SK-N-SH treated with all-trans-retinoic acid at 6 μM for 48 hours (cell line): ENCODE data around the gene AHCYL1.

Source experiments
- ATAC-seq: fragments of 200-7000 bp; cut with Tn5 transposase; 3 replicates; pipeline ENCODE4 v1.9.1; 2020; ENCODE audit warnings: mild to moderate bottlenecking, moderate library complexity
- BACH2 ChIP-seq: fragments of 250-450 bp; sonication (Bioruptor Pico); IDR thresholded peaks from 2 replicates; pipeline ENCODE4 v1.9.0; 2021; ENCODE audit warnings: mild to moderate bottlenecking, borderline replicate concordance
- CSRNP3 ChIP-seq: fragments of 250-450 bp; sonication (Bioruptor Pico); IDR thresholded peaks from 2 replicates; pipeline ENCODE4 v1.5.1; 2021; ENCODE audit warnings: mild to moderate bottlenecking, moderate library complexity
- GLIS3 ChIP-seq: fragments of 250-450 bp; sonication (Bioruptor Pico); IDR thresholded peaks from 2 replicates; pipeline ENCODE4 v1.5.0; 2020; ENCODE audit warnings: mild to moderate bottlenecking, moderate library complexity
- ISL1 ChIP-seq: fragments of 250-450 bp; sonication (Bioruptor Pico); IDR thresholded peaks from 2 replicates; pipeline ENCODE4 v2.1.2; 2022; ENCODE audit warnings: mild to moderate bottlenecking, moderate library complexity
- OSR1 ChIP-seq: fragments of 250-450 bp; sonication (Bioruptor Pico); IDR thresholded peaks from 2 replicates; pipeline ENCODE4 v1.8.0; 2022; ENCODE audit warnings: moderate library complexity, mild to moderate bottlenecking, inconsistent platforms
- PPARA ChIP-seq: fragments of 250-450 bp; sonication (Bioruptor Pico); IDR thresholded peaks from 2 replicates; pipeline ENCODE4 v1.5.0; 2020; ENCODE audit warnings: mild to moderate bottlenecking, borderline replicate concordance
- RARB ChIP-seq: fragments of 250-450 bp; sonication (Bioruptor Pico); IDR thresholded peaks from 2 replicates; pipeline ENCODE4 v1.8.0; 2021; ENCODE audit warnings: mild to moderate bottlenecking, moderate library complexity
- SNAI2 ChIP-seq: fragments of 250-450 bp; sonication (Bioruptor Pico); IDR thresholded peaks from 2 replicates; pipeline ENCODE4 v1.5.0; 2020; ENCODE audit warnings: mild to moderate bottlenecking, moderate library complexity
- TOX ChIP-seq: fragments of 250-450 bp; sonication (Bioruptor Pico); IDR thresholded peaks from 2 replicates; pipeline ENCODE4 v1.8.0; 2021; ENCODE audit warnings: mild to moderate bottlenecking, moderate library complexity, borderline replicate concordance
- TSHZ2 ChIP-seq: fragments of 250-450 bp; sonication (Bioruptor Pico); IDR thresholded peaks from 2 replicates; pipeline ENCODE4 v1.5.0; 2020; ENCODE audit warnings: mild to moderate bottlenecking, moderate library complexity
- ZC3H10 ChIP-seq: fragments of 250-450 bp; sonication (Bioruptor Pico); IDR thresholded peaks from 2 replicates; pipeline ENCODE4 v1.5.1; 2021; ENCODE audit warnings: mild to moderate bottlenecking, moderate library complexity
- ZFP3 ChIP-seq: fragments of 250-450 bp; sonication (Bioruptor Pico); IDR thresholded peaks from 2 replicates; pipeline ENCODE4 v1.5.0; 2020; ENCODE audit warnings: mild to moderate bottlenecking, moderate library complexity
- ZFP30 ChIP-seq: fragments of 450-650 bp; formaldehyde crosslinking; IDR thresholded peaks from 2 replicates; pipeline ENCODE4 v1.5.0; 2022; ENCODE audit warnings: mild to moderate bottlenecking, moderate library complexity
- ZNF565 ChIP-seq: fragments of 450-650 bp; formaldehyde crosslinking; conservative IDR thresholded peaks from 2 replicates; pipeline ENCODE4 v1.5.0; 2020; ENCODE audit warnings: low read depth, mild to moderate bottlenecking, moderate library complexity
- ZNF70 ChIP-seq: fragments of 450-650 bp; formaldehyde crosslinking; IDR thresholded peaks from 2 replicates; pipeline ENCODE4 v1.5.0; 2020; ENCODE audit warnings: mild to moderate bottlenecking, moderate library complexity
- ZNF8 ChIP-seq: fragments of 450-650 bp; formaldehyde crosslinking; IDR thresholded peaks from 2 replicates; pipeline ENCODE4 v1.5.0; 2020; ENCODE audit warnings: mild to moderate bottlenecking, moderate library complexity
- TF ChIP-seq, protein P1 (sequence below): fragments of 250-450 bp; sonication (Bioruptor Pico); IDR thresholded peaks from 2 replicates; pipeline ENCODE4 v1.8.0; 2020; ENCODE audit warnings: mild to moderate bottlenecking, moderate library complexity, borderline replicate concordance
- TF ChIP-seq, protein P2 (sequence below): fragments of 250-450 bp; sonication (Bioruptor Pico); IDR thresholded peaks from 2 replicates; pipeline ENCODE4 v1.8.0; 2021; ENCODE audit warnings: low read depth, mild to moderate bottlenecking, moderate library complexity, borderline replicate concordance
- TF ChIP-seq, protein P3 (sequence below): fragments of 250-450 bp; sonication (Bioruptor Pico); IDR thresholded peaks from 2 replicates; pipeline ENCODE4 v1.5.1; 2020; ENCODE audit warnings: low read depth, mild to moderate bottlenecking, moderate library complexity

The AHCYL1 gene

GRCh38 chr1:110051262-110051648, 66.7 kb downstream of the AHCYL1 start:
- TF ChIP-seq ZFP30 (CRISPR knock-in tag) (no peak), GLIS3 (CRISPR knock-in tag) (no peak), ISL1 (CRISPR knock-in tag) (no peak), ZFP3 (CRISPR knock-in tag) (no peak), RARB (CRISPR knock-in tag) (no peak), TSHZ2 (no peak), BACH2 (CRISPR knock-in tag) (no peak), ZNF8 (CRISPR knock-in tag) (no peak), SNAI2 (no peak), OSR1 (no peak), PPARA (CRISPR knock-in tag) (no peak), ZC3H10 (no peak), CSRNP3 (CRISPR knock-in tag) (no peak), ZNF70 (CRISPR knock-in tag) (no peak), ZNF565 (CRISPR knock-in tag) (no peak)
- TF ChIP-seq, protein P1, sequence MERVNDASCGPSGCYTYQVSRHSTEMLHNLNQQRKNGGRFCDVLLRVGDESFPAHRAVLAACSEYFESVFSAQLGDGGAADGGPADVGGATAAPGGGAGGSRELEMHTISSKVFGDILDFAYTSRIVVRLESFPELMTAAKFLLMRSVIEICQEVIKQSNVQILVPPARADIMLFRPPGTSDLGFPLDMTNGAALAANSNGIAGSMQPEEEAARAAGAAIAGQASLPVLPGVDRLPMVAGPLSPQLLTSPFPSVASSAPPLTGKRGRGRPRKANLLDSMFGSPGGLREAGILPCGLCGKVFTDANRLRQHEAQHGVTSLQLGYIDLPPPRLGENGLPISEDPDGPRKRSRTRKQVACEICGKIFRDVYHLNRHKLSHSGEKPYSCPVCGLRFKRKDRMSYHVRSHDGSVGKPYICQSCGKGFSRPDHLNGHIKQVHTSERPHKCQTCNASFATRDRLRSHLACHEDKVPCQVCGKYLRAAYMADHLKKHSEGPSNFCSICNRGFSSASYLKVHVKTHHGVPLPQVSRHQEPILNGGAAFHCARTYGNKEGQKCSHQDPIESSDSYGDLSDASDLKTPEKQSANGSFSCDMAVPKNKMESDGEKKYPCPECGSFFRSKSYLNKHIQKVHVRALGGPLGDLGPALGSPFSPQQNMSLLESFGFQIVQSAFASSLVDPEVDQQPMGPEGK (CRISPR knock-in tag): no peak
- TF ChIP-seq, protein P2, sequence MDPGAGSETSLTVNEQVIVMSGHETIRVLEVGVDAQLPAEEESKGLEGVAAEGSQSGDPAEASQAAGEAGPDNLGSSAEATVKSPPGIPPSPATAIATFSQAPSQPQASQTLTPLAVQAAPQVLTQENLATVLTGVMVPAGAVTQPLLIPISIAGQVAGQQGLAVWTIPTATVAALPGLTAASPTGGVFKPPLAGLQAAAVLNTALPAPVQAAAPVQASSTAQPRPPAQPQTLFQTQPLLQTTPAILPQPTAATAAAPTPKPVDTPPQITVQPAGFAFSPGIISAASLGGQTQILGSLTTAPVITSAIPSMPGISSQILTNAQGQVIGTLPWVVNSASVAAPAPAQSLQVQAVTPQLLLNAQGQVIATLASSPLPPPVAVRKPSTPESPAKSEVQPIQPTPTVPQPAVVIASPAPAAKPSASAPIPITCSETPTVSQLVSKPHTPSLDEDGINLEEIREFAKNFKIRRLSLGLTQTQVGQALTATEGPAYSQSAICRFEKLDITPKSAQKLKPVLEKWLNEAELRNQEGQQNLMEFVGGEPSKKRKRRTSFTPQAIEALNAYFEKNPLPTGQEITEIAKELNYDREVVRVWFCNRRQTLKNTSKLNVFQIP (CRISPR knock-in tag): no peak
- TF ChIP-seq, protein P3, sequence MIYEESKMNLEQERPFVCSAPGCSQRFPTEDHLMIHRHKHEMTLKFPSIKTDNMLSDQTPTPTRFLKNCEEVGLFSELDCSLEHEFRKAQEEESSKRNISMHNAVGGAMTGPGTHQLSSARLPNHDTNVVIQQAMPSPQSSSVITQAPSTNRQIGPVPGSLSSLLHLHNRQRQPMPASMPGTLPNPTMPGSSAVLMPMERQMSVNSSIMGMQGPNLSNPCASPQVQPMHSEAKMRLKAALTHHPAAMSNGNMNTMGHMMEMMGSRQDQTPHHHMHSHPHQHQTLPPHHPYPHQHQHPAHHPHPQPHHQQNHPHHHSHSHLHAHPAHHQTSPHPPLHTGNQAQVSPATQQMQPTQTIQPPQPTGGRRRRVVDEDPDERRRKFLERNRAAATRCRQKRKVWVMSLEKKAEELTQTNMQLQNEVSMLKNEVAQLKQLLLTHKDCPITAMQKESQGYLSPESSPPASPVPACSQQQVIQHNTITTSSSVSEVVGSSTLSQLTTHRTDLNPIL (CRISPR knock-in tag): no peak
- no peak for ATAC-seq

DNA sequence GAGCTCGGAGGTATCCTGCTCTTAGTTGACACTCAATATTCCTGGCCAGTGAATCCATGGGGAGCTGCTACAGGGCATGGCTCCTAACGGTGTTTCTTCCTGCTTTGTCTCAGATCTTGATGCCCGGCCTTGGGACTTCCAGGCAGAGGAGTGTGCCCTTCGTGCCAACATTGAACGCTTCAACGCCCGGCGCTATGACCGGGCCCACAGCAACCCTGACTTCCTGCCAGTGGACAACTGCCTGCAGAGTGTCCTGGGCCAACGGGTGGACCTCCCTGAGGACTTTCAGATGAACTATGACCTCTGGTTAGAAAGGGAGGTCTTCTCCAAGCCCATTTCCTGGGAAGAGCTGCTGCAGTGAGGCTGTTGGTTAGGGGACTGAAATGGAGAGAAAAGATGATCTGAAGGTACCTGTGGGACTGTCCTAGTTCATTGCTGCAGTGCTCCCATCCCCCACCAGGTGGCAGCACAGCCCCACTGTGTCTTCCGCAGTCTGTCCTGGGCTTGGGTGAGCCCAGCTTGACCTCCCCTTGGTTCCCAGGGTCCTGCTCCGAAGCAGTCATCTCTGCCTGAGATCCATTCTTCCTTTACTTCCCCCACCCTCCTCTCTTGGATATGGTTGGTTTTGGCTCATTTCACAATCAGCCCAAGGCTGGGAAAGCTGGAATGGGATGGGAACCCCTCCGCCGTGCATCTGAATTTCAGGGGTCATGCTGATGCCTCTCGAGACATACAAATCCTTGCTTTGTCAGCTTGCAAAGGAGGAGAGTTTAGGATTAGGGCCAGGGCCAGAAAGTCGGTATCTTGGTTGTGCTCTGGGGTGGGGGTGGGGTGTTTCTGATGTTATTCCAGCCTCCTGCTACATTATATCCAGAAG, 69.2 kb downstream of the AHCYL1 start:
- ATAC-seq: peak; percentile 42
- 0 out of 2 replicates have a peak, but pooled peaks have one; percentile 11 for TF ChIP-seq SNAI2
- peak; percentile 69; the same call in 1 of the 2 replicates for TF ChIP-seq TSHZ2
- TF ChIP-seq, protein P1 (CRISPR knock-in tag): no peak
- TF ChIP-seq ZC3H10: no peak
- TF ChIP-seq ISL1 (CRISPR knock-in tag): no peak
- no peak for TF ChIP-seq BACH2 (CRISPR knock-in tag)
- TF ChIP-seq ZFP30 (CRISPR knock-in tag): no peak
- no peak for TF ChIP-seq CSRNP3 (CRISPR knock-in tag)
- TF ChIP-seq ZNF70 (CRISPR knock-in tag): no peak; the same call in 1 of the 2 replicates
- TF ChIP-seq TOX (CRISPR knock-in tag): no peak
- TF ChIP-seq RARB (CRISPR knock-in tag): no peak
- no peak for TF ChIP-seq PPARA (CRISPR knock-in tag)
- TF ChIP-seq, protein P3 (CRISPR knock-in tag): no peak
- TF ChIP-seq, all 23 proteins: peak for 2
